ENCODE results near the gene ZNF629. TPM values are rescaled to one million over a fixed set of nuclear protein-coding genes. Genes with fewer than 3 reads are reported as not detected.

ZNF629 gene
- total RNA-seq, 1 experiment from 2014 or later = 25.3 TPM

GRCh38 chr16:30757316-30757715, 29.7 kb downstream of the ZNF629 start:
- CTCF ChIA-PET = no interaction called here
- no peak for DNase-seq (ENCODE audit: low spot score)
- intact Hi-C loops (cut with micrococcal nuclease; ENCODE audit: unreplicated experiment) = no loop called here
- TF ChIP-seq, protein P1, sequence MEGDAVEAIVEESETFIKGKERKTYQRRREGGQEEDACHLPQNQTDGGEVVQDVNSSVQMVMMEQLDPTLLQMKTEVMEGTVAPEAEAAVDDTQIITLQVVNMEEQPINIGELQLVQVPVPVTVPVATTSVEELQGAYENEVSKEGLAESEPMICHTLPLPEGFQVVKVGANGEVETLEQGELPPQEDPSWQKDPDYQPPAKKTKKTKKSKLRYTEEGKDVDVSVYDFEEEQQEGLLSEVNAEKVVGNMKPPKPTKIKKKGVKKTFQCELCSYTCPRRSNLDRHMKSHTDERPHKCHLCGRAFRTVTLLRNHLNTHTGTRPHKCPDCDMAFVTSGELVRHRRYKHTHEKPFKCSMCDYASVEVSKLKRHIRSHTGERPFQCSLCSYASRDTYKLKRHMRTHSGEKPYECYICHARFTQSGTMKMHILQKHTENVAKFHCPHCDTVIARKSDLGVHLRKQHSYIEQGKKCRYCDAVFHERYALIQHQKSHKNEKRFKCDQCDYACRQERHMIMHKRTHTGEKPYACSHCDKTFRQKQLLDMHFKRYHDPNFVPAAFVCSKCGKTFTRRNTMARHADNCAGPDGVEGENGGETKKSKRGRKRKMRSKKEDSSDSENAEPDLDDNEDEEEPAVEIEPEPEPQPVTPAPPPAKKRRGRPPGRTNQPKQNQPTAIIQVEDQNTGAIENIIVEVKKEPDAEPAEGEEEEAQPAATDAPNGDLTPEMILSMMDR (conservative IDR thresholded peaks at IDR 0.05; ENCODE audit: low read depth, low read length) = no peak
- no peak for TF ChIP-seq EZH2 (IDR thresholded peaks at IDR 0.05; ENCODE audit: borderline replicate concordance, low read depth, low read length, poor library complexity, severe bottlenecking)
- H3K9me3 ChIP-seq (ENCODE audit: low read depth, low read length, poor library complexity, severe bottlenecking) = no peaks in the 10 kb centered on the region
- no TSS peak for BruUV-seq (replicated peaks)
- H3K4me3 ChIP-seq (ENCODE audit: low read depth, low read length, poor library complexity, severe bottlenecking) = no peak overlapping the region
- no peaks in the 10 kb centered on the region for H3K27me3 ChIP-seq (replicated peaks; ENCODE audit: insufficient read depth, low read depth, low read length, poor library complexity)
- peaks cover 14% of the 10 kb centered on the region for H3K36me3 ChIP-seq (ENCODE audit: insufficient read depth, low read length, poor library complexity, severe bottlenecking)
- no peaks in the 10 kb centered on the region for H3K4me1 ChIP-seq (ENCODE audit: insufficient read depth, low read length, poor library complexity, severe bottlenecking)
- POLR2A ChIA-PET (ENCODE audit: low non-redundant PET) = interaction anchor here (0.5 kb wide), 1 partner anchor 18 kb away, joined by 3 read pairs; no protein-coding TSS in a partner anchor
- no peak overlapping the region for H3K27ac ChIP-seq (ENCODE audit: low read depth, low read length, poor library complexity, severe bottlenecking)

GRCh38 chr16:30756781-30757100, 30.3 kb downstream of the ZNF629 start:
- Histone ChIP-seq H3K4me1 (ENCODE audit: insufficient read depth, low read length, poor library complexity, severe bottlenecking) (no peaks in the 10 kb centered on the region), H3K9me3 (ENCODE audit: low read depth, low read length, poor library complexity, severe bottlenecking) (no peaks in the 10 kb centered on the region), H3K27ac (ENCODE audit: low read depth, low read length, poor library complexity, severe bottlenecking) (no peak overlapping the region), H3K36me3 (ENCODE audit: insufficient read depth, low read length, poor library complexity, severe bottlenecking) (peaks cover 14% of the 10 kb centered on the region), H3K4me3 (ENCODE audit: low read depth, low read length, poor library complexity, severe bottlenecking) (no peak overlapping the region), H3K27me3 (replicated peaks; ENCODE audit: insufficient read depth, low read depth, low read length, poor library complexity) (no peaks in the 10 kb centered on the region)
- ChIA-PET POLR2A (ENCODE audit: low non-redundant PET) (no interaction called here), CTCF (no interaction called here)
- TF ChIP-seq, protein P1 (conservative IDR thresholded peaks at IDR 0.05; ENCODE audit: low read depth, low read length) = no peak
- TF ChIP-seq EZH2 (IDR thresholded peaks at IDR 0.05; ENCODE audit: borderline replicate concordance, low read depth, low read length, poor library complexity, severe bottlenecking) = no peak
- intact Hi-C loops (cut with micrococcal nuclease; ENCODE audit: unreplicated experiment) = no loop called here
- no TSS peak for BruUV-seq (replicated peaks)
- DNase-seq (ENCODE audit: low spot score) = no peak

GRCh38 chr16:30755955-30756780, 30.8 kb downstream of the ZNF629 start:
- DNase-seq (ENCODE audit: low spot score) = no peak
- no TSS peak for BruUV-seq (replicated peaks)
- H3K9me3 ChIP-seq (ENCODE audit: low read depth, low read length, poor library complexity, severe bottlenecking) = no peaks in the 10 kb centered on the region
- peaks cover 18% of the 10 kb centered on the region for H3K36me3 ChIP-seq (ENCODE audit: insufficient read depth, low read length, poor library complexity, severe bottlenecking)
- intact Hi-C loops (cut with micrococcal nuclease; ENCODE audit: unreplicated experiment) = no loop called here
- no peaks in the 10 kb centered on the region for H3K27me3 ChIP-seq (replicated peaks; ENCODE audit: insufficient read depth, low read depth, low read length, poor library complexity)
- CTCF ChIA-PET = no interaction called here
- H3K4me1 ChIP-seq (ENCODE audit: insufficient read depth, low read length, poor library complexity, severe bottlenecking) = no peaks in the 10 kb centered on the region
- H3K4me3 ChIP-seq (ENCODE audit: low read depth, low read length, poor library complexity, severe bottlenecking) = no peak overlapping the region
- POLR2A ChIA-PET (ENCODE audit: low non-redundant PET) = no interaction called here
- TF ChIP-seq, protein P1 (conservative IDR thresholded peaks at IDR 0.05; ENCODE audit: low read depth, low read length) = no peak
- no peak for TF ChIP-seq EZH2 (IDR thresholded peaks at IDR 0.05; ENCODE audit: borderline replicate concordance, low read depth, low read length, poor library complexity, severe bottlenecking)
- no peak overlapping the region for H3K27ac ChIP-seq (ENCODE audit: low read depth, low read length, poor library complexity, severe bottlenecking)

Data from A673 (cell line).